Stimulated activated CD8-positive, alpha-beta memory T cell treated with anti-CD3 and anti-CD28 coated beads, Interleukin-4, amount 100 ng/mL, for 4 hours (primary cell): ENCODE data around the gene TRIM65.
"Not testable (repeated sequence)": the region's sequence is repeated elsewhere in the genome, so short reads cannot be mapped to it uniquely, and the experiment has no call there.

Experiments used
- DNase-seq, 2 donors: peaks; one replicate each; pipeline ENCODE4 v3.0.0-alpha.2; 2020; ENCODE audit warnings: low read depth in 2 of 2, low spot score in 1 of 2

The TRIM65 gene

GRCh38 chr17:75897160-75898019 lies 639 bp upstream of the TRIM65 start:
- no peak for DNase-seq

GRCh38 chr17:75895370-75896155 lies 1.2 kb downstream of the TRIM65 start:
- no peak for DNase-seq

- no peak for DNase-seq
Observed at GRCh38 chr17:75894049-75894733, 2.6 kb downstream of the TRIM65 start.

GRCh38 chr17:75893305-75894048 lies 3.3 kb downstream of the TRIM65 start:
- DNase-seq: no peak

GRCh38 chr17:75892556-75893224 lies 4.1 kb downstream of the TRIM65 start:
- no peak for DNase-seq

- no peak for DNase-seq
Observed at GRCh38 chr17:75891605-75892555, 4.9 kb downstream of the TRIM65 start.

- no peak for DNase-seq
Observed at GRCh38 chr17:75891022-75891604, 5.6 kb downstream of the TRIM65 start.

GRCh38 chr17:75889454-75889853 lies 7.3 kb downstream of the TRIM65 start:
- DNase-seq: no peak

- DNase-seq: no peak
Observed at GRCh38 chr17:75888484-75888883, 8.3 kb downstream of the TRIM65 start.

- not testable (repeated sequence) for DNase-seq
Observed at GRCh38 chr17:75885860-75886259, 10.9 kb downstream of the TRIM65 start.

- no peak for DNase-seq
Observed at GRCh38 chr17:75885431-75885830, 11.3 kb downstream of the TRIM65 start.

GRCh38 chr17:75881678-75882454 lies 14.9 kb downstream of the TRIM65 start:
- no peak for DNase-seq

GRCh38 chr17:75880266-75880665 lies 16.5 kb downstream of the TRIM65 start:
- DNase-seq: no peak

GRCh38 chr17:75878174-75878998 lies 18.4 kb downstream of the TRIM65 start, which contains the start of gene TRIM47:
Gene TRIM47 (minus strand): TSS chr17:75878581. CDS start chr17:75878548, 33 bp downstream.
- DNase-seq: no peak

GRCh38 chr17:75877752-75878173 lies 19.0 kb downstream of the TRIM65 start:
- DNase-seq: peak; percentile 38 to 43

- DNase-seq: no peak
Observed at GRCh38 chr17:75876938-75877751, 19.6 kb downstream of the TRIM65 start.
